Cardiac fibroblast (primary cell): ENCODE data around the gene LRRC8B.
"Not testable (repeated sequence)": the region's sequence is repeated elsewhere in the genome, so short reads cannot be mapped to it uniquely, and the experiment has no call there.

Experiments
- DNase-seq, 2 donors: peaks; one replicate each; pipeline versions ENCODE4 v3.0.0 to v3.0.0-alpha.2; 2010; ENCODE audit warnings: low read depth in 2 of 2
- H3K4me3 ChIP-seq, 2 donors: replicated peaks in 1 of 2; 1 replicate in 1 of 2; 2 replicates in 1 of 2; pipeline ENCODE4 v1.5.1; 2011; ENCODE audit warnings: low read depth in 2 of 2, low read length in 2 of 2, mild to moderate bottlenecking in 2 of 2, moderate library complexity in 1 of 2
- TF ChIP-seq, protein P1 (sequence below): IDR thresholded peaks from one replicate; pipeline ENCODE4 v1.5.1; 2011; ENCODE audit warnings: low read depth, mild to moderate bottlenecking, low read length, inconsistent platforms

Gene LRRC8B

DNA sequence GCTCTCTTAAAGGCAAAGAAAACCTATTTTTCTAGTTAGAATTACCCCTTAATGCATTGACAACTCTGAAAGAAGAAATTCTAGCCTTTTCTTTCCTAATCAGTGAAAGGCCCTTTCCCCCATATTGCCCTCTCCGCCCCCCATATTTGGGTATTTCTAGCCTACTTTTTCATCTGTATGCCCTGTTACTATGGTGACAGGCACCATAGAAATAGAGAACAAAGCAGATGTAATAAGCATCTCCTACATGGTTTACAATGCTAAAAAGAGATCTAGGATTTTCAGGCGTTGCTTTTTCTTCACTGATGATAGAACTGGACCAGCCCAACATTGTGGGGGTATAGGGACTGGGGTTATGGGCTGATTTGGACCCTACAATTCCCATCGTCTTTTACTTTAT lies 14.5 kb downstream of the LRRC8B start:
- TF ChIP-seq, protein P1, sequence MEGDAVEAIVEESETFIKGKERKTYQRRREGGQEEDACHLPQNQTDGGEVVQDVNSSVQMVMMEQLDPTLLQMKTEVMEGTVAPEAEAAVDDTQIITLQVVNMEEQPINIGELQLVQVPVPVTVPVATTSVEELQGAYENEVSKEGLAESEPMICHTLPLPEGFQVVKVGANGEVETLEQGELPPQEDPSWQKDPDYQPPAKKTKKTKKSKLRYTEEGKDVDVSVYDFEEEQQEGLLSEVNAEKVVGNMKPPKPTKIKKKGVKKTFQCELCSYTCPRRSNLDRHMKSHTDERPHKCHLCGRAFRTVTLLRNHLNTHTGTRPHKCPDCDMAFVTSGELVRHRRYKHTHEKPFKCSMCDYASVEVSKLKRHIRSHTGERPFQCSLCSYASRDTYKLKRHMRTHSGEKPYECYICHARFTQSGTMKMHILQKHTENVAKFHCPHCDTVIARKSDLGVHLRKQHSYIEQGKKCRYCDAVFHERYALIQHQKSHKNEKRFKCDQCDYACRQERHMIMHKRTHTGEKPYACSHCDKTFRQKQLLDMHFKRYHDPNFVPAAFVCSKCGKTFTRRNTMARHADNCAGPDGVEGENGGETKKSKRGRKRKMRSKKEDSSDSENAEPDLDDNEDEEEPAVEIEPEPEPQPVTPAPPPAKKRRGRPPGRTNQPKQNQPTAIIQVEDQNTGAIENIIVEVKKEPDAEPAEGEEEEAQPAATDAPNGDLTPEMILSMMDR = no peak
- DNase-seq = no peak
- H3K4me3 ChIP-seq = no peak overlapping the region

DNA sequence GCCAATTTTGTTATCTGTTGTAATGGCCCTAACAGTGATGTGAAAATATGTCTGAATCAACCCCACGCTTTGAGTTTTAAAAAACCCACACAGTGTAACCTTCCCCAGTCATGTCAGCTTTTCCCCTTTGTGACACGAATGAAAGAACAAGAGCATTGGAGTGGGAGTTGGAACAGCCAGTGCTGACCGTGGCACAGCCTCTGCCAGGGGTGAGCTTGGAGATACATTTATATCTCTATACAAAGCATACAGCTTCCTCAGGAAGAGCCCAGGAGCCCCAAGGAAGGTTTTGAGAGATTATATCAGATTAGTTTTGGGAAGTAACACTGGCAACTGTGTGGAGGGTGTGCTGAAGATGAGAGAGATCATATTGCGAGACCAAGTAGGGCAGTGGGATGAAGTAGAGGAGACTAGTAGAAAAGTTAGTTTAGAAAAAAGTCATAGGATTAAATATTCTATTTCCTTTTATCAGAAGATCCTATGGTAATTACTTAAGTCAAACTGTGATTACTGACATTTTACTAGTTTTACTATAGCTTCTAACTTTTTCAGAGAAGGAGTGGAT lies 15.9 kb downstream of the LRRC8B start:
- peak in 1 of 2 donors; percentile 20 for DNase-seq

DNA sequence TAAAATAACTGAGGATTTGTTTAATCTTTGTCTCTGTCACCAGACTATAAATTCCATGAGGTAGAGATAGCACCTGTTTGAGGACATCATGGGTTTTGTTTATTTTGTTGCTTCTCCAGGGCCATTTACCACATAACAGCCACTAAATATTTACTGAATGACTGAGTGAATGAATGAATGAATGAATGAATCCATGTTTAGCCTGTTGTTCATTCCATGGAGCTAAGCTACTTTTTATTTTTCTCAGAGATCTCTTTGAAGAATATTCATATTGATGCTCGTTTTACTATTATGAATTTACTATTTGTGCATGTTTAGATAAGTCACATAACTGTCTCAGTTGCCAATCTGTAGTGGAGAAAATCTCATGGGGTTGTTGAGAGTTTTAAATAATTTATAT lies 17.7 kb downstream of the LRRC8B start:
- TF ChIP-seq, protein P1 = no peak
- no peak overlapping the region for H3K4me3 ChIP-seq
- no peak for DNase-seq

More for the DNA sequence above, 15.9 kb downstream of the LRRC8B start:
- no peak overlapping the region for H3K4me3 ChIP-seq
- TF ChIP-seq, protein P1 = no peak

DNA sequence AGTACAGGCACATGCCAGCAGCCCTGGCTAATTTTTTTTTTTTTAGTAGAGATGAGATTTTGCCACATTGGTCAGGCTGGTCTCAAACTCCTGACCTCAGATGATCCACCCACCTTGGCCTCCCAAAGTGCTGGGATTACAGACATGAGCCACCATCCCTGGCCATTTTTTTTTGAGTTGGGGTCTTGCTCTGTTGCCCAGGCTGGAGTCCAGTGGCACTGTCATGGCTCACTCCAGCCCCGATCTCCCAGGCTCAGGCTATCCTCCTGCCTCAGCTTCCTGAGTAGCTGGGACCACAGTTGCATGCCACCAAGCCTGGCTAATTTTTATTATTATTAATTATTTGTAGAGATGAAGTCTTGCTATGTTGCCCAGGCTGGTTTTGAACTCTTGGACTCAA lies 19.0 kb downstream of the LRRC8B start:
- H3K4me3 ChIP-seq, DNase-seq: not testable (repeated sequence)

DNA sequence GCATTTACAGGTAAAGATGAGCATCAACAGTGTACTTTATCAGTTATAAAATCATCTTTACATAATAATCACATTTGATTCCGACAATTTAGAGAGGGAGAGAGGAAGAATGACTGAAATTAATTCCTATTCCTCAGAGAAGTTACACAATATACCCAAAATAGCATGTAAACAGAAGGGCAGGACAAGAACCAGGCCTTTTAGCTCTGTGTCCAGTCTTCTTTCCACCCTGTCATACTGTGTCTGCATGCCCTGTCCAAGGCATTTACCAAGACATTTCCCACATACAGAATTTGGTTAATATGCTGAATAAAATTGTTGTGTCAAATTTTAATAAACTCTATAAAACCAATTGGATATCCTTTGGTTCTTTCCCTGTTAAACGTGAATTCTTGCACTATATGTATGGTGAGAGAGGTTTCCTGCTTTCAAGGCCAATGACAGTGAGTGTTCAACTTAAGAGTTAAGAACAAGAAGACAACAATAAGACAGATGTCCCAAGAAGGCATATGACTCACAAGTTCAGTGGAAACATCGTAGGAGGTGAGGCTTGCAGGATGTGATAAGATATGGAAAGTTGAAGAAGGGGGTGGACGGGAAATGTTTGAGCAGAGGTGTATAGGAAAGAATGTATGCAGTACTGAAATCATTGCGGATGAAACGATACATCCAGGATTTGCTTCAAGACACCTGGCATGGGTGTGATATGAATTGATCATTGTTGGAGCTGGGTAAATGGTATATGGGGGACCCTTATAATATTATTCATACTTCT lies 20.8 kb downstream of the LRRC8B start:
- DNase-seq = peak; percentile 56 to 60
- H3K4me3 ChIP-seq = no peak overlapping the region

DNA sequence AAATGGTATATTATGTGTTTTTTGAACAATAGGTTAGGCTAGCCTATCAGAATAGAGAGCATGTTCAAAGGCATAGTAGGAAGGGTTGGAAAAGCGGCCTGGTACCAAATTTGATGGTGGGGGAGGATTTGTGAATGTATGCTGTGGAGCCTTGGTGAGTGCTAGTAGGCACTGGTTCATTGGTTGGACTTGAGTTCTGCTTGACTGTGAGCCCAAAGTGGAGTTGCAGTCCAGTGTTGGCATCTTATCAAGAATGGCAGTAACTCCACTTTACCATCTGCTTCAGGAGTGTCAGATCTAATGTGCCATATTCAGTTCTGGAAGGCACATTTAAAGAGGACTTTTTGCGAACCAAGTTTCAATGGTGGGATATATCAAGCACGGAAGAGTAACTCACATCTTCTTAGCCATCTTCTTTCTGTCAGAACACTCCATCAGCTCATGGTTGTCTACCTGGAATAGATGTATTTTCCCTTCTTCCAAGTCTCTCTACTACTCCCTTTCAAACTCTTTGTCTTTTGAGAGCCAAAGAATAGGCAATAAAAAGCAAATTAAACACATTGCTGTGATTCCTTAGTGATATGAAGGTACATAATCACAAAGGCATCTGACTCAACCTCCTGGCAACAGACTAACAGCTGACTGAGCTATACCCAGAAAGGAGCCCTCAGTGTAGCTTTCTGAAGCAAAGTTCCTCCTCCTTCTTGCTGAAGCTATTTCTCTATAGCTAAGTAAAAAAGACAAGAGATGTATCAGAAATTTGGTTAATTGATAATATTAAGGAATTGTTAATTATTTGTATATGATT lies 21.7 kb downstream of the LRRC8B start:
- peak; percentile 36 to 65 for DNase-seq
- H3K4me3 ChIP-seq = no peak overlapping the region
- TF ChIP-seq, protein P1 = no peak

More for the DNA sequence above, 20.8 kb downstream of the LRRC8B start:
- TF ChIP-seq, protein P1 = no peak
